GM12878 (cell line): ENCODE results near the gene DAD1. TPM values are rescaled to one million over a fixed set of nuclear protein-coding genes. Genes with fewer than 3 reads are reported as not detected.
A peak's percentile ranks its signal among the peaks of the same experiment; 100 is the strongest.

Source experiments
- ATAC-seq: fragments of 200-7000 bp; cut with Tn5 transposase; 3 replicates; pipeline ENCODE4 v1.9.1; 2020; ENCODE audit warnings: mild to moderate bottlenecking, moderate library complexity
- BruUV-seq: library from RNA; stranded (reverse); fragments of 400-500 nt; replicated peaks from 2 replicates; lab custom pipeline; 2021; lab: Mats Ljungman, UMichigan
- CTCF ChIA-PET: fragments of 300-600 bp; sonication (Branson Sonifier 250); formaldehyde crosslinking; extraction: SDS; loops from one replicate; lab custom pipeline; 2021; ENCODE audit warnings: inconsistent platforms; lab: Yijun Ruan, JAX
- POLR2A ChIA-PET: fragments of 350-600 bp; formaldehyde crosslinking; extraction: SDS; loops from one replicate; lab custom pipeline; 2021; ENCODE audit warnings: inconsistent platforms; lab: Charles Lee
- RAD21 ChIA-PET: fragments of 300-600 bp; sonication (Branson Sonifier 250); formaldehyde crosslinking; loops from one replicate; lab custom pipeline; 2023; ENCODE audit warnings: antibody characterized with exemption; ENCODE audit not compliant: unreplicated experiment; lab: Charles Lee
- SMC1A ChIA-PET: fragments of 300-600 bp; sonication (Branson Sonifier 250); formaldehyde crosslinking; loops from one replicate; lab custom pipeline; 2023; ENCODE audit not compliant: unreplicated experiment, uncharacterized antibody; lab: Charles Lee
- DNase-seq: peaks from one replicate; pipeline ENCODE4 v3.0.0-alpha.2; 2011; ENCODE audit warnings: low read depth, low spot score
- FAIRE-seq: peaks from 3 replicates; lab custom pipeline; 2011; peaks lifted over from hg19 to GRCh38; lab: Jason Lieb, UNC
- H2AFZ ChIP-seq: 2 replicates; pipeline ENCODE4 v1.6.0; 2011; ENCODE audit warnings: low read depth, low read length, control low read depth; ENCODE audit not compliant: control insufficient read depth
- H3K27ac ChIP-seq: 2 replicates; pipeline ENCODE4 v1.5.1; 2011; ENCODE audit warnings: control low read depth; ENCODE audit not compliant: control insufficient read depth, insufficient read depth
- H3K27me3 ChIP-seq, 2 experiments: replicated peaks in 1 of 2; 2 replicates each; pipeline versions ENCODE4 v1.6.0 to v1.6.1; 2011; ENCODE audit warnings: low read length in 1 of 2; ENCODE audit not compliant: control insufficient read depth in 2 of 2, insufficient read depth in 2 of 2
- H3K36me3 ChIP-seq, 2 experiments: 2 replicates each; pipeline ENCODE4 v1.5.1; 2011; ENCODE audit warnings: low read length in 1 of 2; ENCODE audit not compliant: control insufficient read depth in 2 of 2, insufficient read depth in 2 of 2
- H3K4me1 ChIP-seq: 2 replicates; pipeline ENCODE4 v1.6.1; 2011; ENCODE audit warnings: mild to moderate bottlenecking, low read length, moderate library complexity, mixed read lengths; ENCODE audit not compliant: control insufficient read depth, insufficient read depth
- H3K4me2 ChIP-seq: 2 replicates; pipeline ENCODE4 v1.6.0; 2011; ENCODE audit warnings: control low read depth; ENCODE audit not compliant: control insufficient read depth, insufficient read depth
- H3K4me3 ChIP-seq: fragments of 200-600 bp; sonication (generic); 2 replicates; pipeline ENCODE4 v1.5.1; 2016
- H3K79me2 ChIP-seq: 2 replicates; pipeline ENCODE4 v1.6.0; 2011; ENCODE audit warnings: low read length; ENCODE audit not compliant: control insufficient read depth, insufficient read depth
- H3K9ac ChIP-seq: 2 replicates; pipeline ENCODE4 v1.8.0; 2011; ENCODE audit warnings: low read length, control low read depth, mixed read lengths; ENCODE audit not compliant: control insufficient read depth, insufficient read depth
- H3K9me3 ChIP-seq: replicated peaks from 3 replicates; pipeline ENCODE4 v1.5.1; 2011; ENCODE audit warnings: mild to moderate bottlenecking, low read length; ENCODE audit not compliant: control insufficient read depth, insufficient read depth
- H4K20me1 ChIP-seq: 2 replicates; pipeline ENCODE4 v1.6.0; 2011; ENCODE audit not compliant: control insufficient read depth, insufficient read depth
- CBX5 ChIP-seq: sonication (generic); IDR thresholded peaks from 2 replicates; pipeline ENCODE4 v1.6.1; 2016; ENCODE audit warnings: low read depth, moderate library complexity, mild to moderate bottlenecking, inconsistent platforms
- CHD2 ChIP-seq: IDR thresholded peaks from 2 replicates; pipeline ENCODE4 v1.6.1; 2011; ENCODE audit warnings: low read depth, low read length, improper control_type of control experiment, borderline replicate concordance
- HDGF ChIP-seq: fragments of 450-650 bp; IDR thresholded peaks from 2 replicates; pipeline ENCODE4 v1.6.1; 2016; ENCODE audit warnings: antibody characterized with exemption
- LARP7 ChIP-seq: fragments of 450-650 bp; IDR thresholded peaks from 2 replicates; pipeline ENCODE4 v1.6.1; 2017; ENCODE audit warnings: mild to moderate bottlenecking
- NR2C2 ChIP-seq: IDR thresholded peaks from 2 replicates; pipeline ENCODE4 v1.6.1; 2011; ENCODE audit warnings: borderline replicate concordance, low read depth; ENCODE audit not compliant: control insufficient read depth, insufficient read length
- POLR2AphosphoS5 ChIP-seq: IDR thresholded peaks from 2 replicates; pipeline ENCODE4 v1.6.1; 2011; ENCODE audit warnings: mild to moderate bottlenecking, low read length, inconsistent platforms
- RBBP5 ChIP-seq: fragments of 200-600 bp; sonication (generic); conservative IDR thresholded peaks from 2 replicates; pipeline ENCODE4 v1.6.1; 2016
- RUNX3 ChIP-seq: IDR thresholded peaks from 2 replicates; pipeline ENCODE4 v1.6.1; 2012; ENCODE audit warnings: low read length, inconsistent platforms
- SIX5 ChIP-seq: IDR thresholded peaks from 2 replicates; pipeline ENCODE4 v1.6.1; 2011; ENCODE audit warnings: mild to moderate bottlenecking, low read depth, low read length, moderate library complexity; ENCODE audit not compliant: severe bottlenecking
- ZNF217 ChIP-seq: fragments of 450-650 bp; IDR thresholded peaks from 2 replicates; pipeline ENCODE4 v1.6.1; 2017; ENCODE audit warnings: antibody characterized with exemption, mild to moderate bottlenecking
- ZNF274 ChIP-seq: IDR thresholded peaks from one replicate; pipeline ENCODE4 v1.8.0; 2011; ENCODE audit not compliant: insufficient read length, insufficient read depth
- whole genome bisulfite sequencing: methylation state at CpG from one replicate; pipeline ENCODE4 v1.1.6; 2016; ENCODE audit warnings: low lambda C conversion rate; ENCODE audit not compliant: insufficient replicate concordance, insufficient coverage; ENCODE audit errors: missing lambda C conversion rate; 5-methylcytosine and 5-hydroxymethylcytosine counted together
- in situ Hi-C: fragments of 300-500 bp; cut with MboI; formaldehyde crosslinking; loops from 9 replicates; pipeline ENCODE4 v1.14.3; 2018; ENCODE audit warnings: mixed read lengths
- intact Hi-C: fragments of 100-400 bp; cut with micrococcal nuclease; formaldehyde crosslinking; loops from one replicate; pipeline ENCODE4 v1.14.2; 2022; ENCODE audit not compliant: unreplicated experiment
- polyA plus RNA-seq, 11 experiments: library from polyadenylated mRNA; depleted of rRNA in 4 of 11; unstranded in 6 of 11; stranded (reverse) in 5 of 11; fragments of >200 nt; fragmentation: Nextera tagmentation in 4 of 11; fragmentation: Illumina TruSeq in 1 of 11; extraction: Ambion mirVana in 4 of 11; extraction: Trizol in 1 of 11; gene quantifications; 1 replicate in 1 of 11; 2 replicates in 10 of 11; pipeline versions ENCODE4 v1.2.1 to v1.2.3, GENCODE V29; 2011 to 2016; ENCODE audit warnings: inconsistent platforms in 2 of 11, missing spikeins in 2 of 11, low read depth in 1 of 11
- total RNA-seq, 4 experiments: library from RNA; depleted of rRNA in 3 of 4; stranded (reverse); fragments of >200 nt in 3 of 4; fragmentation: Illumina TruSeq in 1 of 4; extraction: Trizol in 1 of 4; gene quantifications; 2 replicates each; pipeline versions ENCODE4 v1.2.1 to v1.2.3, GENCODE V29; 2013 to 2021
- TF ChIP-seq, protein P1 (sequence below): fragments of 450-650 bp; IDR thresholded peaks from 2 replicates; pipeline ENCODE4 v1.6.1; 2017; ENCODE audit warnings: mild to moderate bottlenecking, low read depth, inconsistent platforms; ENCODE audit not compliant: poor library complexity, severe bottlenecking
- TF ChIP-seq, protein P2 (sequence below): IDR thresholded peaks from 2 replicates; pipeline ENCODE4 v1.6.1; 2011; ENCODE audit warnings: low read depth, low read length, improper control_type of control experiment, borderline replicate concordance

The DAD1 gene
- total and polyA plus RNA-seq, 10 of the 15 experiments (the other 5 are each of a cell fraction or from before 2014, with no cell fraction given): 161 to 920 (median 319) TPM

DNA sequence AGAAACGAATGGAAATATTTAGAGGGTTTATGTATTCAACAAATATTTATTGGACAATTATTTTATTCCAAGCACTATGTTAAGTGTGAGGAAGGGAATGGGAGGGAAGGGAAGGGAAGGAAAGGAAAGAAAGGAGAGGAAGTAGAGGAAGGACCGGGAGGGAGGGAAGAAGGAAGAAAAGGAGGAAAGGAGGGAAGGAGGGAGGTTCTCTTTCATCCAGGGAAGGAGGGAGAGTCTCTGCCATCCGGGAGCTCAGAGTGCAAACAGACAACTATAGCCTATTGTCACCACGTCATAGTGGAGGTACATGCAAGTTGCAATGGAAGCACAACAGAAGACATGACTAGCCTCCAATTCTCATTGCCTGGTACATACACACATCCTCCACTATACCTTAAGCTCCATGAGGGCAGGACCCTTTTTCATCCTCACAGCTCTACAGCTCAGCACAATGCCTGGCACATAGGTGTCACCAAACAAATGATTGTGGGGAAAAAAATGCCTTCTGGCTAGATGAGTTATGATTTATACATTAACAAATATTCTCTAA is 48.1 kb downstream of the DAD1 start:
- POLR2A ChIA-PET: interaction anchor here (0.5 to 7.4 kb wide), 2 partner anchors 10 to 30 kb away, joined by 4 to 74 read pairs; no protein-coding TSS in a partner anchor
- Histone ChIP-seq H3K4me2 (no peak overlapping the region), H3K36me3 (peaks cover 3 to 14% of the 10 kb centered on the region in 2 experiments), H3K79me2 (peaks cover 28% of the 10 kb centered on the region), H3K27me3 (no peaks in the 10 kb centered on the region), H4K20me1 (no peaks in the 10 kb centered on the region), H2AFZ (no peak overlapping the region), H3K27ac (no peak overlapping the region), H3K9me3 (no peaks in the 10 kb centered on the region), H3K4me1 (peaks cover 38% of the 10 kb centered on the region), H3K4me3 (no peak overlapping the region), H3K9ac (no peak overlapping the region)
- RAD21 ChIA-PET: interaction anchor here (0.8 to 3.0 kb wide), 3 partner anchors 10 to 151 kb away, joined by 3 to 11 read pairs (median 5); no protein-coding TSS in a partner anchor
- BruUV-seq: no TSS peak
- FAIRE-seq: no peak
- SMC1A ChIA-PET: interaction anchor here (0.6 to 7.8 kb wide), 9 partner anchors 8 to 31 kb away, joined by 3 to 105 read pairs (median 3); no protein-coding TSS in a partner anchor
- DNase-seq: no peak
- CTCF ChIA-PET: interaction anchor here (1.0 to 6.5 kb wide), 5 partner anchors 9 to 69 kb away, joined by 3 to 58 read pairs (median 4); no protein-coding TSS in a partner anchor
- in situ Hi-C loops (no loop called here), intact Hi-C loops (no loop called here)
- WGBS: 75% methylated on average over 4 of the region's 4 CpGs
- no peak for ATAC-seq
- TF ChIP-seq RBBP5 (no peak), NR2C2 (no peak), CHD2 (no peak), SIX5 (no peak), HDGF (peak; percentile 60; the same call in 1 of the 2 replicates), CBX5 (no peak), ZNF217 (no peak), ZNF274 (no peak), POLR2AphosphoS5 (0 out of 2 replicates have a peak, but pooled peaks have one; percentile 21), LARP7 (no peak), RUNX3 (no peak)
- TF ChIP-seq, protein P1, sequence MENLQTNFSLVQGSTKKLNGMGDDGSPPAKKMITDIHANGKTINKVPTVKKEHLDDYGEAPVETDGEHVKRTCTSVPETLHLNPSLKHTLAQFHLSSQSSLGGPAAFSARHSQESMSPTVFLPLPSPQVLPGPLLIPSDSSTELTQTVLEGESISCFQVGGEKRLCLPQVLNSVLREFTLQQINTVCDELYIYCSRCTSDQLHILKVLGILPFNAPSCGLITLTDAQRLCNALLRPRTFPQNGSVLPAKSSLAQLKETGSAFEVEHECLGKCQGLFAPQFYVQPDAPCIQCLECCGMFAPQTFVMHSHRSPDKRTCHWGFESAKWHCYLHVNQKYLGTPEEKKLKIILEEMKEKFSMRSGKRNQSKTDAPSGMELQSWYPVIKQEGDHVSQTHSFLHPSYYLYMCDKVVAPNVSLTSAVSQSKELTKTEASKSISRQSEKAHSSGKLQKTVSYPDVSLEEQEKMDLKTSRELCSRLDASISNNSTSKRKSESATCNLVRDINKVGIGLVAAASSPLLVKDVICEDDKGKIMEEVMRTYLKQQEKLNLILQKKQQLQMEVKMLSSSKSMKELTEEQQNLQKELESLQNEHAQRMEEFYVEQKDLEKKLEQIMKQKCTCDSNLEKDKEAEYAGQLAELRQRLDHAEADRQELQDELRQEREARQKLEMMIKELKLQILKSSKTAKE: no peak
- TF ChIP-seq, protein P2, sequence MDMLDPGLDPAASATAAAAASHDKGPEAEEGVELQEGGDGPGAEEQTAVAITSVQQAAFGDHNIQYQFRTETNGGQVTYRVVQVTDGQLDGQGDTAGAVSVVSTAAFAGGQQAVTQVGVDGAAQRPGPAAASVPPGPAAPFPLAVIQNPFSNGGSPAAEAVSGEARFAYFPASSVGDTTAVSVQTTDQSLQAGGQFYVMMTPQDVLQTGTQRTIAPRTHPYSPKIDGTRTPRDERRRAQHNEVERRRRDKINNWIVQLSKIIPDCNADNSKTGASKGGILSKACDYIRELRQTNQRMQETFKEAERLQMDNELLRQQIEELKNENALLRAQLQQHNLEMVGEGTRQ: no peak
